B cell (primary cell): ENCODE data around the gene CASZ1. TPM values are rescaled to one million over a fixed set of nuclear protein-coding genes. Genes with fewer than 3 reads are reported as not detected.

Source experiments
- ATAC-seq: fragments of 200-7000 bp; cut with Tn5 transposase; one replicate; pipeline ENCODE4 v1.10.0; 2021; ENCODE audit warnings: low read depth, mild to moderate bottlenecking, moderate number of reproducible peaks, moderate library complexity
- CTCF ChIA-PET: fragments of 350-600 bp; sonication (Branson Sonifier 250); formaldehyde crosslinking; loops from one replicate; lab custom pipeline; 2021; ENCODE audit warnings: antibody characterized with exemption, inconsistent platforms; lab: Charles Lee
- POLR2A ChIA-PET: fragments of 350-600 bp; sonication (Branson Sonifier 250); formaldehyde crosslinking; loops from one replicate; lab custom pipeline; 2021; ENCODE audit warnings: antibody characterized with exemption; lab: Charles Lee
- DNase-seq: peaks from one replicate; pipeline ENCODE4 v3.0.0; 2013
- H2AFZ ChIP-seq: 2 replicates; pipeline ENCODE4 v1.6.1; 2012; ENCODE audit warnings: mild to moderate bottlenecking, low read depth, low read length; ENCODE audit not compliant: insufficient read depth, poor library complexity, severe bottlenecking
- H3K27ac ChIP-seq, 2 donors: 1 replicate in 1 of 2; 2 replicates in 1 of 2; pipeline ENCODE4 v1.5.1; 2012 to 2013; ENCODE audit warnings: low read length in 2 of 2, mild to moderate bottlenecking in 2 of 2, moderate library complexity in 1 of 2
- H3K27me3 ChIP-seq, 4 experiments: fragments of 200-600 bp in 1 of 4; sonication (generic) in 1 of 4; replicated peaks in 1 of 4; 1 replicate in 2 of 4; 2 replicates in 2 of 4; pipeline versions ENCODE4 v1.6.1 to v1.7.0; 2013 to 2016; ENCODE audit warnings: low read length in 3 of 4, mild to moderate bottlenecking in 2 of 4, mixed read lengths in 1 of 4, moderate library complexity in 1 of 4; ENCODE audit not compliant: insufficient read depth in 4 of 4, control insufficient read depth in 3 of 4; ENCODE audit errors: control extremely low read depth in 1 of 4
- H3K36me3 ChIP-seq, 2 experiments: replicated peaks in 1 of 2; 1 replicate in 1 of 2; 2 replicates in 1 of 2; pipeline versions ENCODE4 v1.6.1 to v1.7.1; 2013; ENCODE audit warnings: low read length in 1 of 2; ENCODE audit not compliant: insufficient read depth in 2 of 2, control insufficient read depth in 1 of 2; ENCODE audit errors: control extremely low read depth in 1 of 2, extremely low read depth in 1 of 2
- H3K4me1 ChIP-seq, 2 donors: fragments of 200-600 bp in 1 of 2; sonication (generic) in 1 of 2; 1 replicate in 1 of 2; 2 replicates in 1 of 2; pipeline versions ENCODE4 v1.5.1 to v1.6.1; 2013 to 2017; ENCODE audit warnings: low read length in 2 of 2; ENCODE audit not compliant: control insufficient read depth in 2 of 2, insufficient read depth in 2 of 2
- H3K4me2 ChIP-seq: replicated peaks from 2 replicates; pipeline ENCODE3; 2012; ENCODE audit warnings: mild to moderate bottlenecking, low read depth, low read length; ENCODE audit not compliant: poor library complexity, severe bottlenecking
- H3K4me3 ChIP-seq, 5 experiments: fragments of 200-600 bp in 1 of 5; sonication (generic) in 1 of 5; 1 replicate in 3 of 5; 2 replicates in 2 of 5; pipeline versions ENCODE4 v1.5.1 to v1.7.0; 2011 to 2016; ENCODE audit warnings: low read length in 4 of 5, mild to moderate bottlenecking in 4 of 5, low read depth in 2 of 5, control low read depth in 1 of 5, moderate library complexity in 1 of 5; ENCODE audit not compliant: insufficient read depth in 1 of 5; ENCODE audit errors: control extremely low read depth in 1 of 5, extremely low read depth in 1 of 5
- H3K79me2 ChIP-seq: fragments of 200-600 bp; sonication (generic); one replicate; pipeline ENCODE4 v1.6.0; 2016; ENCODE audit warnings: low read length; ENCODE audit not compliant: control insufficient read depth, insufficient read depth
- H3K9ac ChIP-seq: fragments of 200-600 bp; sonication (generic); 2 replicates; pipeline ENCODE4 v1.6.1; 2017; ENCODE audit warnings: mild to moderate bottlenecking, low read length, moderate library complexity
- H3K9me3 ChIP-seq, 3 donors: one replicate each; pipeline versions ENCODE4 v1.6.1 to v1.7.1; 2013; ENCODE audit warnings: low read length in 2 of 3; ENCODE audit not compliant: control insufficient read depth in 2 of 3, insufficient read depth in 1 of 3; ENCODE audit errors: control extremely low read depth in 1 of 3
- H4K20me1 ChIP-seq: 2 replicates; pipeline ENCODE4 v1.6.0; 2012; ENCODE audit warnings: mild to moderate bottlenecking, low read length; ENCODE audit not compliant: insufficient read depth, control insufficient read depth, poor library complexity, severe bottlenecking
- H3K27ac Mint-ChIP-seq: one replicate; pipeline ENCODE4 v1.8.0; 2021; ENCODE audit warnings: mixed read lengths
- H3K27me3 Mint-ChIP-seq: one replicate; pipeline ENCODE4 v1.8.0; 2021; ENCODE audit warnings: mixed read lengths
- H3K4me1 Mint-ChIP-seq: one replicate; pipeline ENCODE4 v1.8.0; 2021; ENCODE audit warnings: mixed read lengths
- H3K4me3 Mint-ChIP-seq: one replicate; pipeline ENCODE4 v1.8.0; 2021; ENCODE audit warnings: mixed read lengths
- H3K9me3 Mint-ChIP-seq: one replicate; pipeline ENCODE4 v1.8.0; 2022; ENCODE audit warnings: mixed read lengths; ENCODE audit not compliant: insufficient read depth
- EZH2 ChIP-seq: IDR thresholded peaks from 2 replicates; pipeline ENCODE4 v1.6.1; 2012; ENCODE audit warnings: borderline replicate concordance, low read depth, mild to moderate bottlenecking, moderate library complexity, low read length; ENCODE audit not compliant: insufficient read depth, poor library complexity, severe bottlenecking
- WGBS: methylation state at CpG from one replicate; pipeline ENCODE4 v1.1.5; 2013; ENCODE audit warnings: missing lambda C conversion rate; ENCODE audit not compliant: insufficient coverage; 5-methylcytosine and 5-hydroxymethylcytosine counted together
- intact Hi-C: fragments of 100-400 bp; cut with micrococcal nuclease; formaldehyde crosslinking; loops from one replicate; pipeline ENCODE4 v1.10.0; 2022
- polyA plus RNA-seq: library from polyadenylated mRNA; depleted of rRNA; stranded (reverse); fragments of >200 nt; gene quantifications from 2 replicates; pipeline ENCODE4 v1.2.3, GENCODE V29; 2012
- total RNA-seq, 2 donors: library from RNA; stranded (reverse); fragments of 120-200 nt in 1 of 2; gene quantifications; 1 replicate in 1 of 2; 2 replicates in 1 of 2; pipeline versions ENCODE4 v1.2.3 to v1.2.4, GENCODE V29; 2013 to 2022
- TF ChIP-seq, protein P1 (sequence below): fragments of 200-600 bp; IDR thresholded peaks from one replicate; pipeline ENCODE4 v1.8.0; 2022; ENCODE audit warnings: antibody characterized with exemption, mild to moderate bottlenecking

CASZ1 gene
- total and polyA plus RNA-seq, 2 donors (not counting 1 experiment from before 2014, with no cell fraction given): 9.5 to 27.2 TPM

DNA sequence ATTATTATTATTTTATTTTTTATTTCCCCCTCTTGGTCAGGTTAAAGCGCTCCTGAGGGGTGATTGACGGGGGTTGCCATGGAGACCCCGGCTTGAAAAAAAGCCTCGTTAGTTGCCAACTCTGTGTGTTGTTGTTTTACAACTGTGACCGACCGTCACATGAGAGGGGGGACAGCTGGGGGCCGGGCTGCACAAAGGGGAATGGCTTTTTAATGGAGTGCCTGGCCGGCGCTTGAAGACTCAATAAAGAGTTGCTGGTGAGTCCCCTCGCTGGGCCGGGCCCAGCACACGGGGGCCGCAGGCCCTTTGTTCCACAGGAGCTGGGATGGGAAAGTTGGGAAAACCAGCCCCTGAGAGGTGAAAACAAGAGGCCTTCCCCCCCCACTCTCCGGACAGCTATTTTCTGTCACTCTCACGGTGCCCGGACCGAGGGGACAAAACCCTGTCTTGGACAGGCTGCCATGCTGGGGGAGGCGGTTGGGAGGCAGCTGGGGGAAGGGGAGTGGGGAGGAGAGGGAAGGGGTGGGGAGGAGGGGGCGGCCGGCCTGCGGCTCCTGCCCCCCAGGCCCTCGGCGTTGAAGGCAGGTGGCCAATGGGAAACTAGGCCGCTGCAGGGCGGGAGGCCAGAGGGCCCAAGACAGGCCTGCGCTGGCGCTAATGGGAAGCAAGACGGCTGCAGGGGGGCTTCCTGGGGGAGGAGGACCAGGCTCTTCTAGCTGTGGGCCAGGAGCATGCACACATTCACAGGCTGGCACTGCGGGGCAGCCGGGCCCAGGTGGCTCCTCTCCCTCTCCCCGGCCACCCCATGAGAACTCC lies 67.6 kb downstream of the CASZ1 start:
- H3K9ac ChIP-seq: no peak overlapping the region
- Mint-ChIP-seq H3K4me3 (no peak overlapping the region), H3K9me3 (no peaks in the 10 kb centered on the region), H3K27ac (no peak overlapping the region), H3K4me1 (no peaks in the 10 kb centered on the region), H3K27me3 (no peaks in the 10 kb centered on the region)
- no peaks in the 10 kb centered on the region for H3K9me3 ChIP-seq
- H2AFZ ChIP-seq: no peak overlapping the region
- H3K4me2 ChIP-seq: no peak overlapping the region
- CTCF ChIA-PET: no interaction called here
- TF ChIP-seq, protein P1, sequence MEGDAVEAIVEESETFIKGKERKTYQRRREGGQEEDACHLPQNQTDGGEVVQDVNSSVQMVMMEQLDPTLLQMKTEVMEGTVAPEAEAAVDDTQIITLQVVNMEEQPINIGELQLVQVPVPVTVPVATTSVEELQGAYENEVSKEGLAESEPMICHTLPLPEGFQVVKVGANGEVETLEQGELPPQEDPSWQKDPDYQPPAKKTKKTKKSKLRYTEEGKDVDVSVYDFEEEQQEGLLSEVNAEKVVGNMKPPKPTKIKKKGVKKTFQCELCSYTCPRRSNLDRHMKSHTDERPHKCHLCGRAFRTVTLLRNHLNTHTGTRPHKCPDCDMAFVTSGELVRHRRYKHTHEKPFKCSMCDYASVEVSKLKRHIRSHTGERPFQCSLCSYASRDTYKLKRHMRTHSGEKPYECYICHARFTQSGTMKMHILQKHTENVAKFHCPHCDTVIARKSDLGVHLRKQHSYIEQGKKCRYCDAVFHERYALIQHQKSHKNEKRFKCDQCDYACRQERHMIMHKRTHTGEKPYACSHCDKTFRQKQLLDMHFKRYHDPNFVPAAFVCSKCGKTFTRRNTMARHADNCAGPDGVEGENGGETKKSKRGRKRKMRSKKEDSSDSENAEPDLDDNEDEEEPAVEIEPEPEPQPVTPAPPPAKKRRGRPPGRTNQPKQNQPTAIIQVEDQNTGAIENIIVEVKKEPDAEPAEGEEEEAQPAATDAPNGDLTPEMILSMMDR: no peak
- H3K4me3 ChIP-seq: no peak overlapping the region
- WGBS: 87% methylated on average over 21 of the region's 31 CpGs
- DNase-seq (no peak), ATAC-seq (no peak)
- no peak overlapping the region for H3K27ac ChIP-seq
- no peaks in the 10 kb centered on the region for H3K36me3 ChIP-seq
- H4K20me1 ChIP-seq: no peaks in the 10 kb centered on the region
- H3K27me3 ChIP-seq: no peaks in the 10 kb centered on the region
- POLR2A ChIA-PET: no interaction called here
- H3K4me1 ChIP-seq: no peaks in the 10 kb centered on the region
- intact Hi-C loops: no loop called here
- H3K79me2 ChIP-seq: no peaks in the 10 kb centered on the region

DNA sequence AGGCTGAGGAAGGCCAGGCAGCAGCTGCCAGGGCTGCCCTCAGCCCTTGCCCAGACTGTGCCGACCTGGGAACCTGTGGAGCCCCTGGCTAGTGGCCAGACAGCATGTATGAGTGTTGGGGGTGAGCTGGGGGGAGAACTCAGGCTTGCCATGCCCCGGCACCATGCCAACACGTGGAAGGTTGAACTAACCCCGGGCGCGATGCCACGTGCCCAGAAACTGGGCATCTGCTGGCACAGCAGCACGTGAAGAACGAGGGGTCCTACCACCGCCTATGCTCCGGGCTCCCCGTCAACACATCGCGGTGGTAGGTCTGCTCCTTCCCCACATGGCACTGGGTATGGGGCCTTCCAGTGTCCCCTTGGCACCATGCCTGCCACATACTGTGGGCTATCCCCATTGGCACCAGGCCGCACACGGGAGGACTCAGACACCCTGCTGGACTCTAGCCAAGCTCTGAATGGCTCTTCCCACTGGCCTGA lies 68.7 kb downstream of the CASZ1 start:
- Mint-ChIP-seq H3K27me3 (no peaks in the 10 kb centered on the region), H3K4me1 (no peaks in the 10 kb centered on the region), H3K4me3 (no peak overlapping the region), H3K27ac (no peak overlapping the region), H3K9me3 (no peaks in the 10 kb centered on the region)
- intact Hi-C loops: no loop called here
- TF ChIP-seq, protein P1: no peak
- TF ChIP-seq EZH2: no peak
- Histone ChIP-seq H3K9ac (no peak overlapping the region), H4K20me1 (no peaks in the 10 kb centered on the region), H3K27ac (no peak overlapping the region), H3K36me3 (no peaks in the 10 kb centered on the region), H2AFZ (no peak overlapping the region), H3K9me3 (no peaks in the 10 kb centered on the region), H3K4me3 (no peak overlapping the region), H3K27me3 (no peaks in the 10 kb centered on the region), H3K4me1 (no peaks in the 10 kb centered on the region), H3K4me2 (no peak overlapping the region), H3K79me2 (no peaks in the 10 kb centered on the region)
- ATAC-seq (no peak), DNase-seq (no peak)
- POLR2A ChIA-PET: no interaction called here
- 93% methylated on average over 16 of the region's 16 CpGs for WGBS
- CTCF ChIA-PET: no interaction called here
